ENCODE results near the gene CEACAM21.

DNA sequence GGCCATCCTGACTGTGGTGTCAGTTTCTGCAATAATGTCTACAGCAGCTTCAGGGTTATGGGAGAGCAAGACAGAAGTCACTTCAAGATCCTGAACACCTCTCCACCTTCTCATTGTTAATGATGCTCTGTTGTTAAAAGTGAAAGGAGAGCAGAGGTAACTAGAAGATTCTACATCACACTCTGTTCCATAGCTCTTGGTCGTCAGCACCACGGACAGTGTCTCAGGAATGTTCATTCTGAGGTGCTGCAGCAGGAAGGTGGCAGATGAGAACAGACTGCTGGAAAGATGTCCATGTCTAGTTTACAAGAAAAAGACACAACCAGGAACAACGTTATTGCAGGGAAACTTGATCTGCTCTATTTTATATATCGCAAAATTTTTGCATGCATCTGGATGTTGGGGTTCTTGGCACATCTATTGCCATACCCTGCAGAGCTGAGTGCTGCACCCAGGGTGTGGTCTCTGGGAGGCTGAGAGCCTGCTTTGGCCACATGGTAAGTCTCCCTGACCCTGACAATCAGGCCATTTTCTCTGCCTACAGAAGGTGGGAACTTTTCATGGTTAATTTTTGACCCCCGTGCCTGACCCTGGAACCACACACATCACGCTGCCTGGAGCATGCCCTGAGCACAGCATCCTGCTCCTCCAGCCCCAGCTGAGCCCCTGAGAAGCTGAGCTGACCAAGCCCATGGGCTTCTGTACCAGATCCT lies 12.7 kb downstream of the CEACAM21 start:
- TF ChIP-seq CTCF (IDR thresholded peaks at IDR 0.05) (no peak), POLR2A (IDR thresholded peaks at IDR 0.05) (no peak), EP300 (IDR thresholded peaks at IDR 0.05) (no peak)

Measured in tibial nerve (tissue), 4 donors.